Stimulated activated CD4-positive, alpha-beta T cell treated with anti-CD3 and anti-CD28 coated beads, Interleukin-15, amount 100 ng/mL, for 48 hours (primary cell): ENCODE measurements around the gene SDCBP2.

Experiments used
- DNase-seq, 2 donors: peaks; one replicate each; pipeline ENCODE4 v3.0.0-alpha.2; 2020; ENCODE audit warnings: low read depth in 2 of 2

SDCBP2 gene

DNA sequence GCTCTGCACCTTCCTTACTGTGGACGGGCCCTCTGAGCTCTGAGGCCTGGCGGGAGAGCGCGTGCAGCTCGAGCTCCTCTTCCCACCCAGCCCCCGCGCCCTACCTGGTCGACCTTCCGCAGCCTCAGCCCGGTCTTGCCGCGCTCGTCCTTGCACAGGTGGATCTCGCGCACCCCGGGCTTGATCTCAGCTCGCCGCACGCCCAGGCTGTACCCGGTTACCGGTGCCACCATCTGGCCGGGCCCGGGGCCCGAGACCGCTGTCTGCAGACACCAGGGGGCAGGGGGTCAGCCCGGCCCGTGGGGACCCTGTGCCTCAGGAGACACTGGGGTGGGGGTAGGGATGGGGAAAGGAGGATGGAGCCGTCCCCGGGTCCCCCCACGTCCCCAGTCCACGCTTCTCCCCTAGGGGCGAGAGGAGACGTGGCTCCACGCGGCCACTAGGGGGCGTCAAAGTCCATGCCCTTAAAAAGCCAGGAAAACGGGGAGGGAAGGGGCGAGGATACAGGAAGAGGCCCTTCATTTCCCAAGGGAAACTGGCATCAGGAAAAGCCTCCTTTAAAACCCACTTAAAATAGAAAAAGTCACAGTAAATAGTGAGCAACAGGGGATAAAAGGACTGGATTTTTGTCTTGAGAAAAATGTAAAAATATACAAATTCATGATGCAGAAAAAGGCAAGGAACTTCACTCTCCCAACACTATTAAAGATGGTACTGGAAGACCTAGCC is 15.5 kb downstream of the SDCBP2 start:
- DNase-seq = peak in 1 of 2 donors; percentile 49

DNA sequence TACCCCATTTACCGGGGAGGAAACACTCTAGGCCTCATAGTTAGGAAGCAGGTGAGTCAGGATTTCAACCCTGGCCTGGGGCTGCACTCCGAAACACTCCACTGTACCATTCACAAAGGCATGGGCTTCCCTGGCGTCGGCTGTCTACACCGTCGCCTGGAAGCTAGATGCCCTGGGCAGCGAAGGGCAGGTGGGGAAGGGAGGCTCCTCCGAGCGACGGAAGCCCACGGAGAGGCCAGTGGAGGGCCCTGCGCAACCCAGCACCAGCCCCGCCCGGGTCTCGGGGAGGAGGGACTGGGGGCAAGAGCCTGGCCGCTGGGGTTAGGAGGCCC is 16.1 kb downstream of the SDCBP2 start:
- no peak for DNase-seq

DNA sequence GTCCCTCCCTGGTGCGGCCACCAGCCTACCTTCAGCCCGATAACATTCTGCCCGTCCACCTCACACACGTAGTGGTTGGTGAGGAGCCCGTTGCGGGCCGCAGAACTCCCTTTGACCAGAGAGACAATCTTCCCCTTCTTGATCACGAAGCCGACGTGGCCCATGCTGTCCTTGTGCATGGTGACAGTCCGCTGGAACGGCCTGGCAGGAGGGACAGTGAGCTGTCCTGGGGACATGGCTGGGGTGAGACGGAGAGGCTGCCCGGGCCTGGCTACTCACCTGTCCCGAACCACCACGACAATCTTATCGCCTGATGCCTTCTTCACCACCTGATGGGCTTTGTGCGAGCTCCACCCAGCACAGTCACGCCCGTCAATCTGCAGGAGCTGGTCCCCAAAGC is 16.6 kb downstream of the SDCBP2 start:
- DNase-seq = no peak

DNA sequence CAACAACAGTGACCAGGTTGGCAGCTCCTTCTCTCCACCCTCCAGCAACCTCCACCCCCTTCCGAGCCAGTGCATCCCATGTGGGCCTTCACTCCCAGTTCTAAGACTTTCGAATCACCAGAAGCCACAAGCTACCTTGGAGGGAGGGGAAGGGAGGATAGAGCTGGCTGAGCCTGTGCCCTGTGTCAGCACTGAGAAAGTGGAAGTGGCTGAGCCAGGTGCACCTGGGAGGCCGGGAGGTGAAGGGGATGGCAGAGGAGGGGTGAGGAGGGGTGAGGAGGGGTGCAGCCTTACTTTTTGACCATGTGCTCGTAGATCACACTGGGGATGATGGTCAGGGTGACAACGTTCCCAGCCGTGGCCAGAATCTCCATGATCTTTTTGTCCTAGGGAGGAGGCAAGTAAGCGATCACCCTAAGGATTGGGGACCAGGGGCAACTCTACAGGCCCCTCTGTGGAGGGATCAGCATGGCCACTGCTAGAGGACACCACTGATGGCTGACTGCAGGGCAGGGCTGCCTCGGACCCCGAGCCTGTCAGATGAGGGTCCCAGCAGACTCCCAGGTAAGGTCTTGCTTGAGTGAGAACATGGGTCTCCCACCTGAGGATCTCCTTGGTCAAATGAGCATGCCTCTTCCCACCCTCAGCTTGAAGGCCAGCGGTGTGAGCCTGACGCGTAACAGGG is 18.3 kb downstream of the SDCBP2 start:
- DNase-seq = no peak

DNA sequence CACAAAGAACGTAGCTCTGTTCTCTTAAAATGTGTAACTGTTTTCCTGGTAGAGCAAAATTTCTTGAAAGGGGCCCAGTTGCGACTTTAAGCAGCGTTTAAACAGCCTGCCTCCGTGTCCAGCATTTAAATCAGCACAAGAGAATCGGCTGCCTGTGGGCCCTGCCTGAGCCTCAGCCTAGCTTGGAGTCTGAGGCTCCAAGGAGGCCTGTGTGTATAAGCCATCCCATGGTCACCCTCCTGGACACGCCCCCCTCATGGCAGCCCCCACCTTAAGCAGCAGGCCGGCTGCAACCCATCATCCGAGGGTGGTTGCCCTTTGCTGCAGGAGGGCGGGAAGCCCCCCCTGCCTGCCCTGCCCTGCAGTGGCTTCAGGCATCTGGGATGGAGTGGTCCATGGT is 18.9 kb downstream of the SDCBP2 start:
- no peak for DNase-seq

DNA sequence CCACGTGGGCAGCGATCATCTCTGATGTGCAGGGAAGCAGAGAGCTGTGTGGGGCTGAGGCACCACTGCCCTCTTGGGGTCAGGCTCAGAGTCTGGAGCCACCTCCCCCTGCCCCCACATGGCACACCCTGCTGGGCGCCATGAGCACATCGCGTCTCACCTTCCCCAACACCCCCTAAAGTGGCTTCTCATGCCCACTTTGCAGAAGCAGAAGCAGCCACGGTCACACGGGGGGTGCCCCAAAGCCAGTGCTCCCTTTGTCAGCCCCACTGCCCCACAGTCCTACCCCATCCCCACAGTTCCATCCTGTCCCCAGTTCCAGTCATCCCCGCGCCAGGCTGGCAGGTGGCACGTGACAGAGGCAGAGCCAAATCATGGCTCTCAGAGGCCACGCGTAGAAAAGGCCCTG is 19.5 kb downstream of the SDCBP2 start:
- no peak for DNase-seq

DNA sequence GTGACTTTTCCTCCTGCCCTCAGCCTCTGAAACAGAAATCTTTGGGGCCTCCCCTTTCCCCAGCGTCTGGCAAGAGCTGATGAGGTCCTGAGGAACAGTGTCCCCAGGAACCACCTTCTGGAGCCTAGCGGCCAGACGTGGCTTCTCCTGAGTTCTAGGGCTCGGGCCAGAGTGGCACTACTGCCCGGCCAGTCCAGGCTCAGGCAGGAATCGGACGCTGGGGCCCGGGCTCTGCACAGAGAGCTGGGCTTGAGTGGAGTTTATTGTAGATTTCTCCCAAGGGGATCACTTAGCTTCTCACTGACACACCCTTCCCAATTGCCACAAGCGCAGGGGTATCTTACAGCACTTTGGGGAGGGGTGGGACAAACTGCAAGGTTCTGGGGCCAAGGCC is 20.2 kb downstream of the SDCBP2 start:
- no peak for DNase-seq

DNA sequence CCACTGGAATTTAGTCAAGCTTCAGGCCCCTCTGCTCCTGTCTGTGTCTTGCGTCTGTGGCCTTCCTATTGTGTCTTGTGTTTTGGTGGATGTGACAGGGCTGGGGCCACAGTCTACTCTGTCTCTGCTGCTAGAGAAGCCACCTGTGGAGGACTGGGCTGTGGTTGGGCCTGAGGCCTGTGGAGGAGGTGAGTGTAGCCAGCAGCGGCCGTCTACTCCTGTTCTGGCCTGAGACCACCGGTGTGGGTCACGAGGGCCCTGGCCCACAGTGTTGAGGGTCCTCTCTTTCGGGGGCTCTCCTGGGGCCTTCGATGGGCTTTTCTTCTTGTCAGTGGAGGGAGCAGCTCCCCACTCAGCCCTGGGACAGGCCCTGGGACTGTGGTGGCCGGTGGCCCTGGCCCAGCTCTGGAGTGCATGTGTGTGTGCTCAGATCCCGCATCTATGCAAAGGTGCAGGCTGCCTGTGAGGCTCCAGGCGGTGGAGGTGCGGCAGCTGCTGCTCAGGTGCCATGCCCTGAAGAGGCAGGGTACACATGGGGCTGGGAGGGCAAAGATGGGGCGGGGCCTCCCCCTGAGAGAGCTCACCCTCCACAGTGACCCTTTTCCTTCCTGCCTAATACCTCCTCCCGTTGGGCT is 20.8 kb downstream of the SDCBP2 start:
- DNase-seq = no peak

DNA sequence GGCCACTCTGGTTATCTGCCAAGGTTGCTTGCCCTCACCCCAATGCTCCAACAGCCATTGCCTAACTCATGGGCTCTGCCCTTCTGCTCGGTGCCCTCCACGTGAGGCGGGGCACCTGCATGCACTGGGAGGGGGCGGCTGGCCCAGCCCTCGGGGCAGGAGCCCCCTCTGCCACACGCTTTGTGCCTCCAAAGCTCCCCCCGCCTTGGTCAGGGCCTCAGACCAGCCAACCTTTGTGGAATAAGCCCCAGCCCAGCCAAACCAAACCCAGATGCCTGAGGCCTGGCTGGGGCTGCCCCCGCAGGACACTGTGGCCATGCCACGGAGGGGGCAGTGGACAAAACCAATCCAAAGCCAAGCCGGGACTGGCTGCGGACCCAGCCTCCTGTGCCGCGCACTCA is 21.4 kb downstream of the SDCBP2 start:
- DNase-seq = no peak

DNA sequence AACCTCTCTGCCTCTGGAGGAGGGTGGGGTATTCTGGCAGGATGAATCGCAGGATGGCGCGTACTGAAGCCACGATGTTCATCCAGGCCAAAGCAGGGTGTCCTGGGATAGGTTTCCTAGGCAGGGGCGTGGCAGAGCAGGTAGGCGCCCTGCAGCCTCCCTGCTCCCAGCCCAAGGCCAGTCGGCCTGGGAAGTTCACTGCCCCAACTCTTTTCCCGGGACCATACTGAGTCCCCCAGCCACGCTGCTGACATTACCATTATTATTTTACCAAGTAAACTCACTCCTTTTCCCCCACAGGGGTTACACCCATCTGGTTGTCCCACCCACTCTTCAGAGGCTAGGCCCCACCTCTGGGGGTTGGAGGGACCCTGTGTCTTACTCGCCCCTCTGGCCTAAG is 21.8 kb downstream of the SDCBP2 start:
- DNase-seq = no peak

DNA sequence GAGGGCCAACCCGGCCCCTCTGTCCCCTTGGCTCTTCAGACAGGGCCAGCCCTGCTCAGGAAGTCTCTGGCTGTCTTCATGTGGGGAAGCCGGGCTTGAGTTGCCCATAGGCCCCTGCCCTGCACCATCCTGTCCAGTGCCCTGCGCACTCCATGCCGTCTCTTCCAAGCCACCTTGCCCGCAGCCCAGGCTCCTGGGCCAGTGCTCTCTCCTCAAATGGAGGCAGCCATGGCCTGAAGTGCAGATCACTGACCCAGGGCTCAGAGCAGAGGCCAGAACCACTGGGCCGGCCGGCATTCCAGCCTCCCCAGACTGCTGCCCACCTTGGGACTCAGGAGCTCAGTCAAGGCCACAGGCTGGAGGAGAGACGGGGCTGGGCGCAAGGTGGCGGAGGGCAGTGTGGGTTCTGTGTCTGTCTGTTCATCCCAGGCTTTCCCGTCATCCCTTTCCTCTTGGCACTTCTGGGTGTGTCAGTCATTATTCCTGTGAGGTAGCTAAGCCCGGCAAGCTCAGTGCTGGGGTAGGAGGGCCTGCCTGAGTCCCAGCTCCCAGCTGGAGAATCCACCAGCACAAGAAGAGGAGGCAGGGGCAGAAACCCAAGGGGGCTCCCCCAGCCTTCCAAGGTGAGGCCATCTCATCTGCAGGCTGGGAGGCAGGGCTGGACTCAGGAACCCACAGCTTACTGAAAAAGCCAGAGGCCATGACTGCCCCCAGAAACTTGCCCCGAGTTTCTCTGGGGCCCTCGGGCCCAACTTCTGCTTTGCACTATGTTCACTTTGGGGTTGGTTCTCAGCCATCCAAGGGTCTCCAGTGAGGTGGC is 22.4 kb downstream of the SDCBP2 start:
- DNase-seq = no peak

DNA sequence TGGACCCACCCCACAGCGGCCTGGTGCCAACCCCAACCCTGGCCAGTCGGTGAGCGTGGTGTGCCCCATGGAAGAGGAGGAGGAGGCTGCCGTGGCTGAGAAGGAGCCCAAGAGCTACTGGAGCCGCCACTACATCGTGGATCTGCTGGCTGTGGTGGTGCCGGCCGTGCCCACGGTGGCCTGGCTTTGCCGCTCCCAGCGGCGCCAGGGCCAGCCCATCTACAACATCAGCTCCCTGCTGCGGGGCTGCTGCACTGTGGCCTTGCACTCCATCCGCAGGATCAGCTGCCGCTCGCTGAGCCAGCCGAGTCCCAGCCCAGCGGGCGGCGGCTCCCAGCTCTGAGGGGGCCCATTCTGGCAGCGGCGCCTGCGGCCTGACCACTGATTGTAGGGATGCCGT is 23.2 kb downstream of the SDCBP2 start:
- no peak for DNase-seq

DNA sequence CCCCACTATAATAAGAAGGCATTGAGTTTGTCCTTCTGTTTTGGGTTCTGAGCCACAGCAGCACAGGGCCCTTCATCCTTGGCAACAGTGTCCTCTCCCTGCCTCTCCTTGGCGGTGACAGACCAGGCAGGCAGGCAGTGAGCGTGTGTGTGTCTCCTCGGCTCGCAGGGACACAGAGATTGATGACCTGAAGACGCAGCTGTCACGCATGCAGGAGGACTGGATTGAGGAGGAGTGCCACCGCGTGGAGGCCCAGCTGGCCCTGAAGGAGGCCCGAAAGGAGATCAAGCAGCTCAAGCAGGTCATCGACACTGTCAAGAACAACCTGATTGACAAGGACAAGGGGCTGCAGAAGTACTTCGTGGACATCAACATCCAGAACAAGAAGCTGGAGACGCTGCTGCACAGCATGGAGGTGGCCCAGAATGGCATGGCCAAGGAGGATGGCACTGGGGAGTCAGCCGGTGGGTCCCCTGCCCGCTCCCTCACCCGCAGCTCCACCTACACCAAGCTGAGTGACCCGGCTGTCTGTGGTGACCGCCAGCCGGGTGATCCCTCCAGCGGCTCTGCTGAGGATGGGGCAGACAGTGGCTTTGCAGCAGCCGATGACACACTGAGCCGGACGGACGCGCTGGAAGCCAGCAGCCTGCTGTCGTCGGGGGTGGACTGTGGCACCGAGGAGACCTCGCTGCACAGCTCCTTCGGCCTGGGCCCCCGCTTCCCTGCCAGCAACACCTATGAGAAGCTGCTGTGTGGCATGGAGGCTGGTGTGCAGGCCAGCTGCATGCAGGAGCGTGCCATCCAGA is 24.0 kb downstream of the SDCBP2 start:
- DNase-seq = no peak

DNA sequence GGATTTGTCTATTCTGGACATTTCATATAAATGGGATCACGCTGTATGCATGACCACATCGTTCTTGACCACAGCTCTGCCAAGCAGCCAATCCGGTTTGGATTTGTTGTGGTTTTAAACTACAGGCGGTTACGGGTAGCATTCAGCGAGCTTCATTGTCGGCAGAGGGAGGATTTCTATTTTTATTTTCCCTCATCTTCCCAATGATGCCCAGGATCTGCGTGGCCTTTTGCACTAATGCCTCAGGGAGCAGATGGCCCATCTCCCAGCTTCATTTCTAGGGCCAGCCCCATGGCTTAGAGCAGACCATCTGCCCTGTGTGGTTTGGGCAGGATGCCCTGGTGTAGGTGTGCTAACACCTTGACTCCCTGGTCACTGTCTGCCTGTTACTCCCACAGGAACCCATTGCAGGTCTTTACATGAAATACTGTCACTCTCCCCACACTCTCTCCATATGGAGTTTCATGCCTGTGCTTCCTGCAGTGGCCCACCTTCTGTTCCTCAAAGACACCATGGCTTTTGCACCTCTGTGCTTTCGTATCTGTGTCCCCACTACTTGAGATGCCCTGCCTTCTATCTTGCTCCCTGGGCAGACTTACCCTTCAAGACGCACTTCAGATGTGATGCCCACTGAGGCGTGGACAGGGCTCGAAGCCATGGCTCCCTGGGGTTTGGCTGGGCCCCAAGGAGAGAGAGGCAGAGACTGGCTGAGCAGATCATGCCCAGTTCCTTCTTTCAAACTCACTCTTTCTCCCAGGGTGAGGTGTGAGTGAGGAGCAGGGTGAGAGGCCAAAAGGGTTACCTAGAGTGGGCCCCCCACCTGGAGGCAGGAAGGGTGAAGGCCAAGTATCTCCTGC is 26.0 kb downstream of the SDCBP2 start:
- DNase-seq = no peak

DNA sequence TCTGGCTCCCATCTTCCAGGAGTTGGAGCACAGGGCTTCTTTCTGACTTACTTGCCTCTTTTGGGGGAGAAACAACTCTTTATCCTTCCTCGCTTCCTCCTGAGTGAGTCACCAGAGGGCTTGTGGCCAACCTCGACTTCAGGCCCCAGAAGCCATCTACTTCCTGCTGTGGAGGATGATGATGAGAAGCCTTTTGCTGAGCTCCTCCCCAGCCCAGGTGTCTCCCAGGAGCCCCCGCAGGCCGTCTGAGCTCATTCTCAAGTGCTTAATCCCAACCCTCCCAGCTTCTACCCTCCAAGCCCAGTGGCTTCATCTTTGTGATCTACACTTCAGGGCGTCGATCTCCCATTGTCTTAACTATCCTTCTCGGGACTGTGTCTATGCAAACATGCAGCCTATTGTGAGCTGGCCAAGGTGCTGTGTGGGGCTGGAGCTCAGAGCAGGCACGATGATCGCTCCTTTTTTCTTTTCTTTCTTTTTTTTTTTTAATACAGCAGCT is 27.9 kb downstream of the SDCBP2 start:
- DNase-seq = peak; percentile 36 to 43

DNA sequence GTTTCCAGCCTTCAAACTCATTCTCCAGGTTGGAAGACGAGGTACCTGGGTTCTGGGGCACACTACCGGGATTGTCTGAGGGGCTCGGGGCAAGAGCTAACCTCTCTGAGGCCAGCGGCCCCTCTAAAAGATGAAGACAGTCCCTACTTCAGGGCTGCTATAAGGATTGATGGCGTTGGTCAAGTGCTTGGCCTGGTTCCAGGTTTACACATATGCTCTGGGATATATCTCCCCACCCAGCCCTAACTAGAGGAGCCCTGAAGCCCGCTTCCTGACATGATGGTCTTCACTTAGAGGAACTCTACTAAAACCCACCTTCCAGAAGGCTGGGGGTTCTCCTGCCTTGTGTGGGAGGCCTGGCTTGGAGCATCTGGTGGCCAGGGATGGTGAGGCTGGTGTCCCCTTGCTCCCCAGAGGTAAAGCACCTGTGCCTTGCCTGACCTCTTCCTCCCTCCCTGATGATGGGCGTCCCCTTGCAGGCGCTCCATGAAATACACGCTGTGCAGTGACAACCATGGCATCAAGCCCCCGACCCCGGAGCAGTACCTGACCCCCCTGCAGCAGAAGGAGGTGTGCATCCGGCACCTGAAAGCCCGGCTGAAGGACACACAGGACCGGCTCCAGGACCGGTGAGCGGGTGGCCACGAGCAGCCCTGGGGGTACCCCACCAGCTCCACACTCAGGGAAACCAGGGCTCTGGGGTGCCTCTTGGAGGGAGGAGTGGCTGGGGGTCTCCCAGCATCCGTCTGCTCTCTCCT is 28.7 kb downstream of the SDCBP2 start:
- DNase-seq = no peak

DNA sequence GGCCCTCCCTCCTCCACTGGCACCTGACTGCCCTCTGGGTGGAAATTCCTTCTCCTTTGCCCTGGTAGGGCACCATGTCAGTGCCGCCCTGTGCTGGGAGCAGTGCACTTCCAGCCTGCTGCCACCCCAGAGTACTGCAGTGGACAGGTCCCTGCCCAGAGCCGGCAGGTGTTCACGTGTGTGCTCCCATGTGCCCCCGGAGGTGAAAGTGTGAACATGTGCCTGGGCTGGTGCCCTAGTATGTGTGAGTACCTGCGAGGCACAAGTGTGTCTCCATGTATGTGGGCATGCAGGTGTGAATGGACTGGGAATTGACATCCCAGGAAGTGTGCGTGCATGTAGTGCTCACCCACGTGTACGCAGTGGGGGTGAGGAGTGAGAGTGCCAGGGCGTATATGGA is 29.4 kb downstream of the SDCBP2 start:
- DNase-seq = peak in 1 of 2 donors; percentile 31

DNA sequence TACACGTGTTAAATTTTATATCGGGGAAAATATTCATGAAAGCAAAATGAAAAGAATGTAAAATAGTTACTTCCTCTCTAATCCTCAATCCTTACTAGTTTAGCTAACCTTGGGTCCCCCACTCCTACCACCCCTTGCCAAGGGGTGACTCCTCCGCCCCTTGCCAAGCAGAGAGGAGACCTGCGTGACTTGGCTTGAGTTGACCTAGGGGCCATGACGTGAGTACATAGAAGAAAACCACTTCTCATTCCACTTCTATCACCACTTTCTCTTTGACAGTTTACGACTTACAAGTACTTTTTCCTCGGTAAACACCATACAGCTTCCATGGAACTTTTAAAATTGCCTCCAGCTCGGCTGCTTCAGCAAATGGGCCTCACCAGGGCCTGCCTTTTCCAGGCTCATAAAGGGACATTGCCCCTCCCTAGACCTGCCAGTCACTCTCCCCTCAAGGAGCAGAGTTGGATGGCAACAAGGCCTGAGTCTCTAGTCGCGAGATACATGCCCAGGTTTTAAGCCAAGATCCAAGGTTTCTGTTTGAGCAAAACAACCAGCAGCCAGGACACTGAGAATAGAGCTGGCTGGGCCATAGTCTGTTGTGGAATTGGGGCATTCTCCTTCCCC is 29.9 kb downstream of the SDCBP2 start:
- no peak for DNase-seq

DNA sequence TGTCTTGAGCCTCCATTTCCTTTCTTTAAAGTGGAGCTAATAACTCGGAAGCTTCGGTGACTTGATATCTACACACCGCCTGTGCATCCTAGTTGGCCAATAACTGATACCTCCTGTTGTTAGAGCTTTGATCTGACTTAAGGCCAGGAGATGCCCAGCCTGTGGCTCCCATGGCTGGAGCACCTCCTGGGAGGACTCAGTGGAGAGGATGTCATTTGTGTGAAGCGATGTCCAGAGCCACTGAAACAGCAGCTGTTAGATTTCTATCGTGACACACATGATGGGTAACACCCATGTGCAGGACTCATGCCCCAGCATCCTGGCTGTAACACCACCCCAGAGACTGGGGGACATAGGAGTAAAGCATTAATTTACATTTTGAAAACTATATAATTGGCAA is 30.8 kb downstream of the SDCBP2 start:
- DNase-seq = no peak
